GM12872 (cell line): Measurements from ENCODE around the gene KCNH8.

Experiments used
- TF ChIP-seq, protein P1 (sequence below): IDR thresholded peaks from 3 replicates; pipeline ENCODE4 v1.5.1; 2011; ENCODE audit warnings: low read depth, mild to moderate bottlenecking, low read length, moderate library complexity; ENCODE audit not compliant: insufficient read depth

Gene KCNH8

DNA sequence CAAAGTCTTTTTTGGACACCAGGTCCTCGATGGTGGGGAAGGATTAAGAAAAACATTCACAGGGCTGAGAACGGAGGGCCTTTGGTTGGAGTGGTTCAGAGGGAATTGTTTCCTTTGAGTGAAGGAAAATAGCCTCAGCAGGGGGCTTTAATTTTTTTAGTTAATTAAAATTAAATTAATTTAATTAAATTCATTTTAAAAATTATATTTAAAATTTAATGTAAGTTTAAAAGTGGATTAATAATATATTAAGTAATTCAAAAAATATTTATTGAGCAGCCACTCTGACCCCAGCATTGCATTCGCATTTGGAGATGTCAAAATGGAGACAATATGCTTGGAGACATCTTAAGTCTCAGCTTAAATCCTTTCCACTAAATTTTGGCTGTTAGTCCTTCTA, 136.7 kb downstream of the KCNH8 start:
- TF ChIP-seq, protein P1, sequence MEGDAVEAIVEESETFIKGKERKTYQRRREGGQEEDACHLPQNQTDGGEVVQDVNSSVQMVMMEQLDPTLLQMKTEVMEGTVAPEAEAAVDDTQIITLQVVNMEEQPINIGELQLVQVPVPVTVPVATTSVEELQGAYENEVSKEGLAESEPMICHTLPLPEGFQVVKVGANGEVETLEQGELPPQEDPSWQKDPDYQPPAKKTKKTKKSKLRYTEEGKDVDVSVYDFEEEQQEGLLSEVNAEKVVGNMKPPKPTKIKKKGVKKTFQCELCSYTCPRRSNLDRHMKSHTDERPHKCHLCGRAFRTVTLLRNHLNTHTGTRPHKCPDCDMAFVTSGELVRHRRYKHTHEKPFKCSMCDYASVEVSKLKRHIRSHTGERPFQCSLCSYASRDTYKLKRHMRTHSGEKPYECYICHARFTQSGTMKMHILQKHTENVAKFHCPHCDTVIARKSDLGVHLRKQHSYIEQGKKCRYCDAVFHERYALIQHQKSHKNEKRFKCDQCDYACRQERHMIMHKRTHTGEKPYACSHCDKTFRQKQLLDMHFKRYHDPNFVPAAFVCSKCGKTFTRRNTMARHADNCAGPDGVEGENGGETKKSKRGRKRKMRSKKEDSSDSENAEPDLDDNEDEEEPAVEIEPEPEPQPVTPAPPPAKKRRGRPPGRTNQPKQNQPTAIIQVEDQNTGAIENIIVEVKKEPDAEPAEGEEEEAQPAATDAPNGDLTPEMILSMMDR, result no peak

DNA sequence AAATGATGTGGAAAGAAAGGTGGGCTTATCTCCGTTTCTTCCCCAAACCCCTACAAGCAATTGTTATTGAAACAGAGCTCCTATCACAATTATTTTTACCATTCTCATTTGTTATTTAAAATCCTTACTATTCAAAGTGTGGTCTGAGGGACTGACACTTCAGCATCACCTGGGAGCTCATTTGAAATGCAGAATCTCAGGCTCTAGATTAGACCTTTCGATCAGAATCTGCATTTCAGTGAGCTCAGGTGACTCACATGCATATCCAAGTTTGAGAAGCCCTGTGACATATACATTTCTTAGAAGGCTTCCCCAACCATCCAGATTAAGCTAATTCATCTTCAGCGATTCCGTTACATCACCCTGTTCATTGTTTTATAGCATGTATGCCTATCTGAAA, 145.0 kb downstream of the KCNH8 start:
- TF ChIP-seq, protein P1, result no peak

DNA sequence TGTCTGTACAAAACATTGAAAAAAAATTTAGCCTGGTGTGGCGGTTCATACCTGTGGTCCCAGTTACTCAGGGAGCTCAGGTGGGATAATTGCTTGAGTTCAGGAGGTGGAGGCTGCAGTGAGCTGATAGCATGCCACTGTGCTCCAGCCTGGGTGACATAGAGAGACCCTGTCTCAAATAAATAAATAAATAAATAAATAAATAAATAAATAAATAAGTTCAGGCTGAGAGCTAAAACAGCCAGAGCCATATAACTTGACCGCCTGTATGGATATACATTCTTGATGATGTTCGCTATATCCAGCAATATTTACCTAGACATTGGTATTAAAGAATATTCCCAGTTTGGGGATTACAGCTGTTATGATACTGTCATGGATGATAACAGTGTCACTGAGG, 146.9 kb downstream of the KCNH8 start:
- TF ChIP-seq, protein P1, result no peak

DNA sequence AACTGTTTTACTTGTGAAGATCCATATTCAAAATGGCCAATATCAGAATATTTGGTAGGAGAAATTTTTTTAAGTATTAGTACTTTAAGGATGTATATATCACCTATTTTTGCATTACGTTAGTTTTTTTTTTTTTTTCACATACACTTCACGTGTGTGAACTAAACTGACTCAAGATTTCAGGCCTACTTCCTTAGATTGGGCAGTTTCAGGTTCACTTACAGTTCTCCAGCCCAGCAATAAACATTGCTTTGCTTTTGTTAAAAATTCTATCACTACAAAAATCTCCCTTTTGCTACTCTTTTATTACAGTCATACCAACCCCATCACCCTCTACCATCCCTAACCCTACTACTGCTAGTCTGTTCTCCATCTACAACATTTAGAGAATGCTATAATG, 183.6 kb downstream of the KCNH8 start:
- TF ChIP-seq, protein P1, result no peak

DNA sequence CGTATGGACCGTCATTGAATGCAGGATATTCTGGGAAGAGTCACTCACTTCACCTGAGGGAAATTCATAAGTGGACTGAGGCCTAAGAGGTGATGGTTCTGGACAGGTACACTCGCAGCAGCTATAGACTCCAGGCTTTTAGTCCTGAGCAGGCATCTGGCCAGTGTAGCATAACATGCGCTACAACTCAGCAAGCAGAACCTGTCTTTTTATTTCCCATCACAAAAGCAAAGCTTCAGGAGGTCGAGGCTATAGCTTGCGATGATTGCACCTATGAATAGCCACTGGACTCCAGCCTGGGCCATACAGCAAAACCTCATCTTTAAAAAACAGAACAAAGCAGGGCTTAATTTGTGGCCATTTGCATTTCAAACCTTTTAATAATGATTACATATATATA, 185.8 kb downstream of the KCNH8 start:
- TF ChIP-seq, protein P1, result no peak

DNA sequence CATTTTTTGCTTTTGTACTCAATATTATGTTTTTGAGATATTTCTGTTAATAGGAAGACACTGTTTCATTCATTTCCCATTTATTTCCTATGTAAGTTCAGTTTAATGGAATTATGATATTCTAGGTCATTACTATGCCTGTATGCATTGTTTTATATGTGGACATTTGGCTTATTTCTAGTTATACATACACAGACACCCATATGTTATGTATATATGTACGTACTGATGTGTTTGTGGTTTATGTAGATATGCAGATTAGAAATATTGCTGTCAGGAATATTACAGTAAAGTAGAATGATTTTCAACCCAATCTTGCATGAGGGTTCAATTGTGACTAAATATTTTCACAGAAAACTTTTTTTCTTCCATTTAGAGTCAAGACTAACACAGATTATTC, 190.5 kb downstream of the KCNH8 start:
- TF ChIP-seq, protein P1, result no peak

DNA sequence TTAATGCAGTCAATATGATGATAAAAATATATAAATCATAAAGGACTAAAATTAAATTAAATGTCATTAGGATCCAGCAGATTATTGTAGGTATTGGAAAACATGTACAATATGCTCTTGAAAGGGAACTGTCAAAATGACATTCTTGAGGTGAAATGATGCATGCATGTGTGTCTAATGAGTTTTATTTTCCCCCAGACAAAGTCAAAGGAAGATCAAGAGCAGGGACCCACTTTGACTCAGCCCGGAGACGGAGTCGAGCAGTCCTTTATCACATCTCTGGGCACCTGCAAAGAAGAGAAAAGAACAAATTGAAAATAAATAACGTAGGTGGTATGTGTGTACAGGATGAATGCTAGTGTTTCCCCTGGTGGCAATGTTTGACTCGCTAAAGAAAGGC, 194.1 kb downstream of the KCNH8 start:
- TF ChIP-seq, protein P1, result no peak

DNA sequence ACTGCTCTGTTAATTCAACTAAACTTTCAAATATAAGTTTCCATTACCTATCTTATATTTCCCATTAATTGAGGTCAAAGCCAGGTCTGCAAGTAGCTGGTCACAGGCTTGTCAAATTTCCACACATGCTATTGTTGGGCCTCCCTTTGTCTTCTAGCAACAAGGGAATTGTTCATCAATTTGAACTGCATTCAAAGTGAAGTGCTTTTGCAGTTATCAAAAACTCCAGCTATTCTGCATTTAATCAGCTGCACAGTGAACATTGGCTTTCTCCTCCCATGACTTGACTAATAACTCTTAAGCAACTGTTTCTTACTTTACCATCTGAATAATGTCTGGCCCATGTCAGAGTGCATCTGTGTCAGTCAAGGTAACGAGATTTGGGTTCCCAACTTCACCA, 198.4 kb downstream of the KCNH8 start:
- TF ChIP-seq, protein P1, result no peak
